ENCODE data around the gene ACTL7A.
"Not testable (repeated sequence)": the region's sequence is repeated elsewhere in the genome, so short reads cannot be mapped to it uniquely, and the experiment has no call there.

The ACTL7A gene

GRCh38 chr9:108845507-108845906 lies 16.6 kb upstream of the ACTL7A start:
- TF ChIP-seq CTCF (IDR thresholded peaks at IDR 0.05; ENCODE audit: low read depth, low read length) = no peak
- DNase-seq (ENCODE audit: low read depth, low spot score) = no peak
- H3K4me3 ChIP-seq (ENCODE audit: low read depth, low read length) = no peak overlapping the region
- in situ Hi-C loops (cut with HindIII; ENCODE audit: low sequenced_read_pairs) = no loop called here

GRCh38 chr9:108845947-108846346 lies 16.1 kb upstream of the ACTL7A start:
- in situ Hi-C loops (cut with HindIII; ENCODE audit: low sequenced_read_pairs) = no loop called here
- no peak for DNase-seq (ENCODE audit: low read depth, low spot score)
- no peak overlapping the region for H3K4me3 ChIP-seq (ENCODE audit: low read depth, low read length)
- TF ChIP-seq CTCF (IDR thresholded peaks at IDR 0.05; ENCODE audit: low read depth, low read length) = no peak

GRCh38 chr9:108848296-108848695 lies 13.8 kb upstream of the ACTL7A start:
- in situ Hi-C loops (cut with HindIII; ENCODE audit: low sequenced_read_pairs); DNase-seq (ENCODE audit: low read depth, low spot score); H3K4me3 ChIP-seq (ENCODE audit: low read depth, low read length): not testable (repeated sequence)

- peak; percentile 24 for DNase-seq (ENCODE audit: low read depth, low spot score)
- peak; percentile 44 for TF ChIP-seq CTCF (IDR thresholded peaks at IDR 0.05; ENCODE audit: low read depth, low read length)
- in situ Hi-C loops (cut with HindIII; ENCODE audit: low sequenced_read_pairs) = no loop called here
- H3K4me3 ChIP-seq (ENCODE audit: low read depth, low read length) = no peak overlapping the region
Observed at GRCh38 chr9:108850293-108850897, 11.7 kb upstream of the ACTL7A start.

- in situ Hi-C loops (cut with HindIII; ENCODE audit: low sequenced_read_pairs) = no loop called here
- H3K4me3 ChIP-seq (ENCODE audit: low read depth, low read length) = no peak overlapping the region
- no peak for DNase-seq (ENCODE audit: low read depth, low spot score)
- TF ChIP-seq CTCF (IDR thresholded peaks at IDR 0.05; ENCODE audit: low read depth, low read length) = no peak
Observed at GRCh38 chr9:108851138-108851537, 10.9 kb upstream of the ACTL7A start.

- no peak overlapping the region for H3K4me3 ChIP-seq (ENCODE audit: low read depth, low read length)
- no peak for TF ChIP-seq CTCF (IDR thresholded peaks at IDR 0.05; ENCODE audit: low read depth, low read length)
- in situ Hi-C loops (cut with HindIII; ENCODE audit: low sequenced_read_pairs) = no loop called here
- DNase-seq (ENCODE audit: low read depth, low spot score) = no peak
Observed at GRCh38 chr9:108852079-108852478, 10.0 kb upstream of the ACTL7A start.

- TF ChIP-seq CTCF (IDR thresholded peaks at IDR 0.05; ENCODE audit: low read depth, low read length) = no peak
- no peak for DNase-seq (ENCODE audit: low read depth, low spot score)
- H3K4me3 ChIP-seq (ENCODE audit: low read depth, low read length) = no peak overlapping the region
- in situ Hi-C loops (cut with HindIII; ENCODE audit: low sequenced_read_pairs) = no loop called here
Observed at GRCh38 chr9:108854094-108854493, 8.0 kb upstream of the ACTL7A start.
